Natural killer cell (primary cell): ENCODE data around the gene FRAS1. TPM values are rescaled to one million over a fixed set of nuclear protein-coding genes. Genes with fewer than 3 reads are reported as not detected.

ENCODE experiments used
- ATAC-seq, 3 donors: fragments of 150-1000 bp in 2 of 3; fragments of 200-7000 bp in 1 of 3; cut with Tn5 transposase; 1 replicate in 1 of 3; 2 replicates in 2 of 3; pipeline ENCODE4 v1.10.0; 2021; ENCODE audit warnings: mild to moderate bottlenecking in 2 of 3, moderate library complexity in 2 of 3
- DNase-seq, 2 donors: peaks; one replicate each; pipeline versions ENCODE4 v3.0.0 to v3.0.0-alpha.2; 2013 to 2021; ENCODE audit warnings: mixed read lengths in 1 of 2
- H3K27ac ChIP-seq: one replicate; pipeline ENCODE4 v1.5.1; 2013; ENCODE audit warnings: mild to moderate bottlenecking, low read length
- H3K27me3 ChIP-seq: one replicate; pipeline ENCODE4 v1.6.1; 2013; ENCODE audit warnings: low read length; ENCODE audit not compliant: control insufficient read depth, insufficient read depth
- H3K36me3 ChIP-seq: one replicate; pipeline ENCODE4 v1.6.1; 2013; ENCODE audit warnings: low read length; ENCODE audit not compliant: control insufficient read depth, insufficient read depth
- H3K4me1 ChIP-seq: one replicate; pipeline ENCODE4 v1.6.1; 2013; ENCODE audit warnings: low read length; ENCODE audit not compliant: control insufficient read depth, insufficient read depth
- H3K4me3 ChIP-seq: one replicate; pipeline ENCODE4 v1.5.1; 2013; ENCODE audit warnings: low read length
- H3K9me3 ChIP-seq: one replicate; pipeline ENCODE4 v1.6.1; 2013; ENCODE audit warnings: low read length; ENCODE audit not compliant: control insufficient read depth, insufficient read depth
- H3K27ac Mint-ChIP-seq, 2 donors: one replicate each; pipeline ENCODE4 v1.8.0; 2022; ENCODE audit warnings: mild to moderate bottlenecking in 2 of 2, mixed read lengths in 2 of 2, moderate library complexity in 1 of 2
- H3K27me3 Mint-ChIP-seq, 2 donors: one replicate each; pipeline ENCODE4 v1.8.0; 2022; ENCODE audit warnings: low read depth in 2 of 2, mixed read lengths in 2 of 2
- H3K36me3 Mint-ChIP-seq: one replicate; pipeline ENCODE4 v1.8.0; 2022; ENCODE audit warnings: mixed read lengths
- H3K4me1 Mint-ChIP-seq, 2 donors: one replicate each; pipeline ENCODE4 v1.8.0; 2022; ENCODE audit warnings: mixed read lengths in 2 of 2
- H3K4me3 Mint-ChIP-seq: one replicate; pipeline ENCODE4 v1.8.0; 2022; ENCODE audit warnings: mild to moderate bottlenecking, moderate library complexity, mixed read lengths
- H3K9me3 Mint-ChIP-seq, 2 donors: one replicate each; pipeline ENCODE4 v1.8.0; 2022; ENCODE audit warnings: mixed read lengths in 2 of 2
- CTCF ChIP-seq: fragments of 200-600 bp; IDR thresholded peaks from one replicate; pipeline ENCODE4 v1.8.0; 2022; ENCODE audit warnings: antibody characterized with exemption
- WGBS: methylation state at CpG from one replicate; pipeline ENCODE4 v1.1.7; 2013; ENCODE audit warnings: missing lambda C conversion rate; ENCODE audit not compliant: insufficient coverage; 5-methylcytosine and 5-hydroxymethylcytosine counted together
- intact Hi-C: fragments of 100-400 bp; cut with micrococcal nuclease; formaldehyde crosslinking; loops from one replicate; pipeline ENCODE4 v1.14.2; 2022
- total RNA-seq, 4 donors: library from RNA; stranded (reverse); fragments of 120-200 nt in 1 of 4; gene quantifications; one replicate each; pipeline versions ENCODE4 v1.2.3 to v1.2.4, GENCODE V29; 2013 to 2022

The FRAS1 gene
- total RNA-seq, 3 donors from 2014 or later (not counting 1 experiment from before 2014, with no cell fraction given), result 0.15 to 0.31 TPM; not detected in 1

GRCh38 chr4:78237360-78237759 is 180.2 kb downstream of the FRAS1 start:
- H3K4me1 Mint-ChIP-seq, result no peaks in the 10 kb centered on the region
- H3K9me3 ChIP-seq, result no peaks in the 10 kb centered on the region
- 88% methylated on average over 4 of the region's 4 CpGs for WGBS
- no peaks in the 10 kb centered on the region for H3K36me3 ChIP-seq
- no peak overlapping the region for H3K27ac ChIP-seq
- H3K36me3 Mint-ChIP-seq, result no peaks in the 10 kb centered on the region
- no peaks in the 10 kb centered on the region for H3K4me1 ChIP-seq
- no peaks in the 10 kb centered on the region for H3K27me3 ChIP-seq
- no peak overlapping the region for H3K4me3 Mint-ChIP-seq
- no peak for ATAC-seq
- no peak overlapping the region for H3K27ac Mint-ChIP-seq
- no peak overlapping the region for H3K4me3 ChIP-seq
- intact Hi-C loops, result no loop called here
- no peaks in the 10 kb centered on the region for H3K27me3 Mint-ChIP-seq
- DNase-seq, result no peak
- TF ChIP-seq CTCF, result no peak
- no peaks in the 10 kb centered on the region for H3K9me3 Mint-ChIP-seq

DNA sequence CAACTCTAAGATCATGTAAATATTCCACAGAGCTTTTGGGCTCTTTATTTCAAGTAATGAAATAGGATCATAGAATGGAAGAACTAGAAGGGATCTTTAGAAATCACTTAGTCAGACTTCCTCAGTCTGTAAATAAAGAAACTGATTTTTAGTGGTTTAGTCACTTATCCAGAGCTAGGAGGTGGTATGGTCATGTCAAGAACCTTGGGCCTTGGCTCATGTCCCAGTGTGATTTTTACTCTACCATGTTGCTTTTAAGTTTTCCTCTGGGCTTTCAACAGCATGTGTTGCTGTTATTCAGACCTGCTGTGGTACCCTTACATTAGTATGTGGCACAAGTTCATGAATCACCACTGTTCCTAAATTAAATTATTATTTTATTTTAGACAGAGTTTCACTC is 184.9 kb downstream of the FRAS1 start:
- H3K4me1 ChIP-seq, result no peaks in the 10 kb centered on the region
- intact Hi-C loops, result no loop called here
- Mint-ChIP-seq H3K36me3 (no peaks in the 10 kb centered on the region), H3K4me3 (no peak overlapping the region), H3K27ac (no peak overlapping the region), H3K9me3 (no peaks in the 10 kb centered on the region), H3K4me1 (no peaks in the 10 kb centered on the region), H3K27me3 (peaks cover 0 to 5% of the 10 kb centered on the region in 2 donors)
- no peaks in the 10 kb centered on the region for H3K27me3 ChIP-seq
- H3K4me3 ChIP-seq, result no peak overlapping the region
- DNase-seq (no peak), ATAC-seq (no peak)
- H3K36me3 ChIP-seq, result no peaks in the 10 kb centered on the region
- H3K27ac ChIP-seq, result no peak overlapping the region
- H3K9me3 ChIP-seq, result no peaks in the 10 kb centered on the region
- no peak for TF ChIP-seq CTCF

DNA sequence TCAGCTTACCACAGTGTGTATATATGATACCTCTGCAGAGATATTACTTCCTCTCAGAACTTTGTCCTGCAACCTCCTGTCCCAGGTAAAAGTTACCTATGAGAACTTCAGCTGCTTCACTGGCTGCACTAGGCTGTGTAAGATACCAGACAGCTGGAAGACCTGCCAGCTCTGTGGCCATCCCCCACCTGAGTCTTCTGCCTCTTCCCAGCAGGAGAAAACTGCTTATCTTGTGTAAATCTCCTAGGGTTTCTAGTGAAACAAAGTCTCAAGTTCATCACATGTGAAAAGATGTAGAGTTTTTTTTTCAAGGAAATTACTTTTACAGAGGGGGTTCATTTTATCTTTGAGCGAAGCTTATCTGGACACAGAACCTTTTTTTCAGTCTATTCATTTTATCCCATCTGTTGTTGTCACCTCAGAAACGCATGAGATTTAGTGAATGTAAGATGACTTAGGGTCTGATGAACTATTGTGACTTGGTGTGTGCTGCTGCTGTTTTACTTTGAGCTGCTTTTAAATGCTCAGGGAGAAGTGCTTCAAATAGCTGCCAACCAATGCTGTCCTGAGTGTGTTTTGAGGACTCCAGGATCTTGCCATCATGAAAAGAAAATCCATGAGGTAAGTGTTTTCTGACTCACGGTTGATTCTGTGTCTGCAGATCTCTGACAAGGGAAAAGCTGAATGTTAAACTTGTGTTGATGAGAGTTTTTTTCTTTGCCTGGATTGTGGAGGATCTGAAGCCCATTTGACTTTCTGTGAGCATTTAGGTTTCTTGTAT is 187.8 kb downstream of the FRAS1 start:
- DNase-seq (no peak), ATAC-seq (no peak)
- H3K4me3 ChIP-seq, result no peak overlapping the region
- Mint-ChIP-seq H3K27ac (no peak overlapping the region), H3K9me3 (no peaks in the 10 kb centered on the region), H3K36me3 (no peaks in the 10 kb centered on the region), H3K4me1 (no peaks in the 10 kb centered on the region), H3K4me3 (no peak overlapping the region), H3K27me3 (peaks cover 0 to 11% of the 10 kb centered on the region in 2 donors)
- H3K9me3 ChIP-seq, result no peaks in the 10 kb centered on the region
- no peaks in the 10 kb centered on the region for H3K27me3 ChIP-seq
- intact Hi-C loops, result no loop called here
- H3K27ac ChIP-seq, result no peak overlapping the region
- no peak for TF ChIP-seq CTCF
- no peaks in the 10 kb centered on the region for H3K36me3 ChIP-seq
- no peaks in the 10 kb centered on the region for H3K4me1 ChIP-seq
- WGBS, result 98% methylated on average over 2 of the region's 3 CpGs
